Measurements from ENCODE around the gene STUB1. TPM values are rescaled to one million over a fixed set of nuclear protein-coding genes. Genes with fewer than 3 reads are reported as not detected.

The STUB1 gene
- total RNA-seq, 1 experiment from 2014 or later = 102 TPM

DNA sequence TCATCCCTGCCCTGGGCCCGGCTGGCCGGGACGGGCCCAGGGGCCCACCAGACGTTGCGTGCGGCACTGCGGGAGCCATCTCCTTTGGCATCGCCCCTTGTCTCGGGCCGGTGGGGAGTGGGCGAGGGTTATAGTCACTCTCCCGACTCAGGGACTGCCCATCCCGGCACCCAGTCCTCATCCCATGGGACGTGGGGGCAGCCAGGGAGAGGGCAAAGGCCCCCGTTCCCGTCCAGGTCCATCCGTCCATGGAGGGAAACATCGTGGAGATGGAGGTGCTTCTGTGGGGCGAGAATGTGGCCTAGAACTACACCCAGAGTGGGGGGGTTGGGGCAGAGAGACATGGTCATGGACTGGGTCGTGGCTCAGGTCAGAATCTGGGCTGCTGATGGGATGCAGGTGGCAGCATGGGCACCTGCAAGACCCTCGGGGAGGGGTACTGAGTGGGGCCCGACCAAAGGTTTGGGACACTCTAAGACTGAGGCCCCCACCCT is 33.5 kb upstream of the STUB1 start:
- H3K4me3 Mint-ChIP-seq (ENCODE audit: low read depth, unreplicated experiment) = peak overlapping the region; percentile 77
- CTCF ChIA-PET = interaction anchor here (2.1 kb wide), 1 partner anchor 10 kb away, joined by 6 read pairs; the partner anchor contains the start of gene METTL26
- intact Hi-C loops (cut with micrococcal nuclease; ENCODE audit: unreplicated experiment) = no loop called here
- no peaks in the 10 kb centered on the region for H3K9me3 Mint-ChIP-seq (ENCODE audit: low read depth, unreplicated experiment)
- DNase-seq = no peak
- peaks cover 93% of the 10 kb centered on the region for H3K36me3 Mint-ChIP-seq (ENCODE audit: insufficient read depth, unreplicated experiment)
- no TSS peak for BruUV-seq (replicated peaks)
- no peaks in the 10 kb centered on the region for H3K27me3 Mint-ChIP-seq (ENCODE audit: unreplicated experiment)
- H3K27ac Mint-ChIP-seq (ENCODE audit: unreplicated experiment) = no peak overlapping the region
- peaks cover 30% of the 10 kb centered on the region for H3K4me1 Mint-ChIP-seq (ENCODE audit: low read depth, unreplicated experiment)
- no peak for TF ChIP-seq CTCF (IDR thresholded peaks at IDR 0.05; ENCODE audit: unreplicated experiment)

DNA sequence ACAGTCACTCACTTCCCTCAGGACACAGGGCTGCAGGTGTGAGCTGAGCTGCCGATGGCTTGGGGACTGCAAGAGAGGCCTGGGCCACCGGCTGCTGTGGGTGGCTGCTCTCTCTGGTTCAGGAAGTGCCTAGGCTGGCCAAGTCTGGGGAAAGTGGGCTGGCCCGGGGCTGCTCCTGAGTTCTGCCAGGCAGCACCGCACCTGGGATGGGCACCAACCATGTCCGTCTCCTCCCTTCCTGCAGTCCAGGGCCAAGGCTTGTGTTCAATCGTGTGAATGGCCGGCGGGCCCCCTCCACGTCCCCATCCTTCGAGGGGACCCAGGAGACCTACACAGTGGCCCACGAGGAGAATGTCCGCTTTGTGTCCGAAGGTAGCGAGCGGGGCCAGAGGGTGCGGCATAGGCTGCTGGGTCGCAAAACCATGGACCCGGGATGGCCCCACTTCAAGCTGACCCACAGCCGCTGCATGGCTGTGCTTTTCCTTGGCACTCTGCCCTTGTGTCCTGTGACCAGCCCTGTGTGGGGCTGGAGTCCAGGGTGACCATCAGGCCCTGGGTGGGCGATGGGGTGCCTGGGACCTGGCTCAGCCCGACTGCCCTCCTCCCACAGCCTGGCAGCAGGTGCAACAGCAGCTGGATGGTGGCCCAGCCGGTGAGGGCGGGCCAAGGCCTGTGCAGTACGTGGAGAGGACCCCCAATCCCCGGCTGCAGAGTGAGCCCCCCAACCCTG is 32.9 kb upstream of the STUB1 start:
- BruUV-seq (replicated peaks) = no TSS peak
- H3K4me3 Mint-ChIP-seq (ENCODE audit: low read depth, unreplicated experiment) = peak overlapping the region; percentile 77

DNA sequence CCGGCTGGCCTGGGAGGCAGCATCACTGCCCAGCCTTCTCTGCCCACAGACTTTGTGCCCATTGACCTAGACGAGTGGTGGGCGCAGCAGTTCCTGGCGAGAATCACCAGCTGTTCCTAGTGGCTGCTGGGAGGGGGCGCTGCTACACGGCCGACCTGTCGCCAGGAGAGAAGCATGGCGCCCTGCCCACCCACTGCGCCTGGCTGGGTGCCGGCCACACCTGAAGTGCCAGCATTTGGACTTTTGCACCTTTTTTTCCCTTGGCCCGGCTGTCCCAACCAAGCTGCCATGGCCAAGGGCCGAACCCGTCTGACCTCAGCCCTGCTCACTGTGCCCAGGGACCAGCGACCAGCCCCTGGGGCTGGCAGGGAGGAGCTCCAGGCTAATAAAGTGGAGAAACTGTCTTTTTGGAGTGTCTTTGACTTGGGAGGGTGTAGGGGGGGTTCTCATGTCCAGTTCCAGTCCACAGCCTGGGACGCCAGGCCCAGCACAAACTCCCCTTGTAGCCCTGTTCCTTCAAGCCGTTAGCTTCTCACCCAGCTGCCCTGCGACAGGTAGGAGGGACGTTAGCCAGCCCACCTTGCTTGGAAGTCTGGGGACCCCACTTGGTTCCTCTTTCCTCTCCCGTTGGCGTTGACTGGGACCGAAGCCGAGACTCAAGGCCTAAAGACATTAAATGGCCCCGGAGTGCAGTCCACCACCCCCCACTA is 32.0 kb upstream of the STUB1 start:
- CTCF ChIA-PET = interaction anchor here (0.5 to 2.1 kb wide), 6 partner anchors 12 to 247 kb away, joined by 3 to 6 read pairs (median 4); partner anchors contain the start of genes DECR2, METTL26 and RHOT2
- H3K36me3 Mint-ChIP-seq (ENCODE audit: insufficient read depth, unreplicated experiment) = peaks cover 87% of the 10 kb centered on the region
- H3K9me3 Mint-ChIP-seq (ENCODE audit: low read depth, unreplicated experiment) = no peaks in the 10 kb centered on the region
- no TSS peak for BruUV-seq (replicated peaks)
- peak overlapping the region; percentile 77 for H3K4me3 Mint-ChIP-seq (ENCODE audit: low read depth, unreplicated experiment)
- peaks cover 30% of the 10 kb centered on the region for H3K4me1 Mint-ChIP-seq (ENCODE audit: low read depth, unreplicated experiment)
- intact Hi-C loops (cut with micrococcal nuclease; ENCODE audit: unreplicated experiment) = no loop called here
- TF ChIP-seq CTCF (IDR thresholded peaks at IDR 0.05; ENCODE audit: unreplicated experiment) = peak; percentile 81
- H3K27ac Mint-ChIP-seq (ENCODE audit: unreplicated experiment) = peak overlapping the region; percentile 82
- H3K27me3 Mint-ChIP-seq (ENCODE audit: unreplicated experiment) = no peaks in the 10 kb centered on the region
- peak; percentile 82 for DNase-seq

More for the DNA sequence above, 32.9 kb upstream of the STUB1 start:
- DNase-seq = no peak
- no peaks in the 10 kb centered on the region for H3K27me3 Mint-ChIP-seq (ENCODE audit: unreplicated experiment)
- intact Hi-C loops (cut with micrococcal nuclease; ENCODE audit: unreplicated experiment) = no loop called here
- no peak overlapping the region for H3K27ac Mint-ChIP-seq (ENCODE audit: unreplicated experiment)
- CTCF ChIA-PET = interaction anchor here (0.5 to 2.1 kb wide), 5 partner anchors 11 to 246 kb away, joined by 3 to 6 read pairs (median 4); partner anchors contain the start of genes DECR2, METTL26 and RHOT2
- H3K4me1 Mint-ChIP-seq (ENCODE audit: low read depth, unreplicated experiment) = peaks cover 30% of the 10 kb centered on the region
- no peaks in the 10 kb centered on the region for H3K9me3 Mint-ChIP-seq (ENCODE audit: low read depth, unreplicated experiment)
- TF ChIP-seq CTCF (IDR thresholded peaks at IDR 0.05; ENCODE audit: unreplicated experiment) = no peak
- peaks cover 93% of the 10 kb centered on the region for H3K36me3 Mint-ChIP-seq (ENCODE audit: insufficient read depth, unreplicated experiment)

DNA sequence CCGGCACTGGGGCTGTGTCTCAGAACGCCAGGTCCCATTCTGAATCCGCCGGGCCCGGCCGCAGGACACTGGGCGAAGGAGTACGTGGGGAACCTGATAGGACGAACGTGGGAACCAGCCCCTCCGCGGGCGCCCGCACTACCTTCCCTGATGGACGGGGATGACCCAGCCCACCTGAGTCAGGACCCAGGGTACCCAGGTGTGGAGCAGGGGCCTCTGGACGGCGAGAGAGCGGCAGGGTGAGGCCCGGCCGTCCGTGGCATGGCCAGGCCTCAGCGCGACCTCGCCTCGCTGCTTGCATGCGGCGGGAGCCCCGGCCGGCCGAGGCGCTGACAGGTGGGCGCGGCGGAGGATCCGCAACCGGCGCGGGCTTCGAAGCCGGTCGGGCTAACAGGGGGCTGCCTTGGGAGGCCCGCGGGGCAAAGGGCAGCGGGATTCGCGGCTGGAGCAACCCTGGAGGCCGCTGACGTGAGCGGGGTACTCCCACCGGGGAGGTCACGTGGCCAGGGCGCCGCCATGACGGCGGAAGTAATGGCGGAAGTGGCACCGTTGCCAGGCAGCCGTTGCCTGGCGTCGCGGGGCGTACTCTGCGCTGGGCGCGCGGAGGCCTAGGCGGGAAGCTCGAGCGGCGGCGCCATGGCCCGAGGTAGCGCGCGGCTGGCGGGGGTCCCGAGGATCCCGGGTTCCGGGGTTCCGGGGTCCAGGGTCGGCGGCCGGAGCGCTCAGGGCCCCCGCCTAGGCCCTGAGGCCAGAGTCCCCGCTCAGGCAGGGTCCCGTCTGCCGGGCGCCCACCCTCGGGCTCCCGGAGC is 31.2 kb upstream of the STUB1 start, which contains the start of gene WDR90:
Gene WDR90 (plus strand): TSS at position 585 of the 809 bp plus-strand sequence. CDS start 52 bp downstream, at position 637.
- CTCF ChIA-PET = interaction anchor here (0.5 to 2.1 kb wide), 6 partner anchors 12 to 77 kb away, joined by 3 to 6 read pairs (median 3); partner anchors contain the start of genes METTL26 and RHOT2
- no peaks in the 10 kb centered on the region for H3K27me3 Mint-ChIP-seq (ENCODE audit: unreplicated experiment)
- BruUV-seq (replicated peaks) = TSS peak; percentile 76
- DNase-seq = peak; percentile 97
- intact Hi-C loops (cut with micrococcal nuclease; ENCODE audit: unreplicated experiment) = no loop called here
- H3K9me3 Mint-ChIP-seq (ENCODE audit: low read depth, unreplicated experiment) = no peaks in the 10 kb centered on the region
- H3K4me1 Mint-ChIP-seq (ENCODE audit: low read depth, unreplicated experiment) = peaks cover 23% of the 10 kb centered on the region
- H3K4me3 Mint-ChIP-seq (ENCODE audit: low read depth, unreplicated experiment) = peak within 1 kb of the TSS; percentile 77
- H3K36me3 Mint-ChIP-seq (ENCODE audit: insufficient read depth, unreplicated experiment) = peaks cover 87% of the 10 kb centered on the region
- H3K27ac Mint-ChIP-seq (ENCODE audit: unreplicated experiment) = peak within 1 kb of the TSS; percentile 82
- no peak for TF ChIP-seq CTCF (IDR thresholded peaks at IDR 0.05; ENCODE audit: unreplicated experiment)
